B cell (primary cell): ENCODE measurements around the gene SLC25A48.

ENCODE experiments used
- EZH2 ChIP-seq: IDR thresholded peaks from 2 replicates; pipeline ENCODE4 v1.6.1; 2012; ENCODE audit warnings: borderline replicate concordance, low read depth, mild to moderate bottlenecking, moderate library complexity, low read length; ENCODE audit not compliant: insufficient read depth, poor library complexity, severe bottlenecking
- TF ChIP-seq, protein P1 (sequence below): fragments of 200-600 bp; IDR thresholded peaks from one replicate; pipeline ENCODE4 v1.8.0; 2022; ENCODE audit warnings: antibody characterized with exemption, mild to moderate bottlenecking

DNA sequence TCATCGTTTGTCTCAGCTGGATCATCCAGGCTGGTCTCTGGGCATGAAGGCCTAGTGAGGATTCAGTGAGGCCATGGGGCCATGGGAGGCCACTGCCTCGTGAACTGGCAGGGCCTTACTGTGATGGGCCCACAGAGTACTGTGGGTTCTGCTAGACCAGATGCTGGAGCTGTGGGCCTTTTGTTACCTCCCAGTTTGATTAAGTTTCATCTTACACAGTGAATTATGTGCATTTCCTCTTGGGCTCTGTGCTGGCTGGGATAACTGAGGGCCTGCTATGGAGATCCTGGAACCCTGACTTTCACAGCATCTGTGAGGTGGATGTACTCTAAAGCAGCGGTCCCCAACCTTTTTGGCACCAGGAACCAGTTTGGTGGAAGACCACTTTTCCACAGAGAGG, 19.7 kb upstream of the SLC25A48 start:
- TF ChIP-seq, protein P1, sequence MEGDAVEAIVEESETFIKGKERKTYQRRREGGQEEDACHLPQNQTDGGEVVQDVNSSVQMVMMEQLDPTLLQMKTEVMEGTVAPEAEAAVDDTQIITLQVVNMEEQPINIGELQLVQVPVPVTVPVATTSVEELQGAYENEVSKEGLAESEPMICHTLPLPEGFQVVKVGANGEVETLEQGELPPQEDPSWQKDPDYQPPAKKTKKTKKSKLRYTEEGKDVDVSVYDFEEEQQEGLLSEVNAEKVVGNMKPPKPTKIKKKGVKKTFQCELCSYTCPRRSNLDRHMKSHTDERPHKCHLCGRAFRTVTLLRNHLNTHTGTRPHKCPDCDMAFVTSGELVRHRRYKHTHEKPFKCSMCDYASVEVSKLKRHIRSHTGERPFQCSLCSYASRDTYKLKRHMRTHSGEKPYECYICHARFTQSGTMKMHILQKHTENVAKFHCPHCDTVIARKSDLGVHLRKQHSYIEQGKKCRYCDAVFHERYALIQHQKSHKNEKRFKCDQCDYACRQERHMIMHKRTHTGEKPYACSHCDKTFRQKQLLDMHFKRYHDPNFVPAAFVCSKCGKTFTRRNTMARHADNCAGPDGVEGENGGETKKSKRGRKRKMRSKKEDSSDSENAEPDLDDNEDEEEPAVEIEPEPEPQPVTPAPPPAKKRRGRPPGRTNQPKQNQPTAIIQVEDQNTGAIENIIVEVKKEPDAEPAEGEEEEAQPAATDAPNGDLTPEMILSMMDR, result no peak
- TF ChIP-seq EZH2, result no peak
